Ramos (cell line): ENCODE measurements around the gene ANK3.

Source experiments
- in situ Hi-C: fragments of 300-500 bp; cut with MboI; formaldehyde crosslinking; loops from one replicate; pipeline ENCODE4 v1.14.3; 2022; ENCODE audit warnings: low sequenced_read_pairs; ENCODE audit not compliant: unreplicated experiment

Gene ANK3

GRCh38 chr10:60162631-60163030 lies 227.0 kb downstream of the ANK3 start:
- in situ Hi-C loops: no loop called here

GRCh38 chr10:60155943-60156683 lies 233.6 kb downstream of the ANK3 start:
- in situ Hi-C loops: no loop called here

- in situ Hi-C loops: no loop called here
Observed at GRCh38 chr10:60155099-60155877, 234.4 kb downstream of the ANK3 start.

- in situ Hi-C loops: no loop called here
Observed at GRCh38 chr10:60149003-60149402, 240.7 kb downstream of the ANK3 start.

- in situ Hi-C loops: no loop called here
Observed at GRCh38 chr10:60148266-60148840, 241.3 kb downstream of the ANK3 start.

GRCh38 chr10:60147576-60148265 lies 242.0 kb downstream of the ANK3 start:
- in situ Hi-C loops: no loop called here

- in situ Hi-C loops: no loop called here
Observed at GRCh38 chr10:60147025-60147424, 242.7 kb downstream of the ANK3 start.

- in situ Hi-C loops: no loop called here
Observed at GRCh38 chr10:60144099-60144498, 245.6 kb downstream of the ANK3 start.

- in situ Hi-C loops: no loop called here
Observed at GRCh38 chr10:60142736-60143135, 246.9 kb downstream of the ANK3 start.

- in situ Hi-C loops: no loop called here
Observed at GRCh38 chr10:60141896-60142559, 247.6 kb downstream of the ANK3 start.

- in situ Hi-C loops: no loop called here
Observed at GRCh38 chr10:60140651-60141632, 248.7 kb downstream of the ANK3 start.

GRCh38 chr10:60139798-60140566 lies 249.7 kb downstream of the ANK3 start:
- in situ Hi-C loops: no loop called here

- in situ Hi-C loops: no loop called here
Observed at GRCh38 chr10:60139290-60139689, 250.4 kb downstream of the ANK3 start.

GRCh38 chr10:60138842-60139241 lies 250.8 kb downstream of the ANK3 start:
- in situ Hi-C loops: no loop called here

GRCh38 chr10:60138026-60138425 lies 251.6 kb downstream of the ANK3 start:
- in situ Hi-C loops: no loop called here

- in situ Hi-C loops: no loop called here
Observed at GRCh38 chr10:60137292-60137992, 252.2 kb downstream of the ANK3 start.

- in situ Hi-C loops: no loop called here
Observed at GRCh38 chr10:60135020-60135419, 254.7 kb downstream of the ANK3 start.

- in situ Hi-C loops: no loop called here
Observed at GRCh38 chr10:60134548-60134947, 255.1 kb downstream of the ANK3 start.
